Bronchial epithelial cell (primary cell): ENCODE data around the gene CDCA3. TPM values are rescaled to one million over a fixed set of nuclear protein-coding genes. Genes with fewer than 3 reads are reported as not detected.
"Not testable (repeated sequence)": the region's sequence is repeated elsewhere in the genome, so short reads cannot be mapped to it uniquely, and the experiment has no call there.

Source experiments
- DNase-seq: peaks from one replicate; pipeline ENCODE4 v3.0.0-alpha.2; 2010; ENCODE audit warnings: low read depth
- FAIRE-seq: peaks from 2 replicates; lab custom pipeline; 2011; peaks lifted over from hg19 to GRCh38; lab: Jason Lieb, UNC
- H3K27me3 ChIP-seq: 2 replicates; pipeline ENCODE4 v1.5.1; 2011; ENCODE audit warnings: low read length; ENCODE audit not compliant: control insufficient read depth, insufficient read depth
- H3K36me3 ChIP-seq: 2 replicates; pipeline ENCODE4 v1.5.1; 2011; ENCODE audit warnings: low read length; ENCODE audit not compliant: control insufficient read depth, insufficient read depth
- H3K4me3 ChIP-seq: 2 replicates; pipeline ENCODE4 v1.5.1; 2011; ENCODE audit warnings: mild to moderate bottlenecking, low read depth, low read length, control low read depth
- total RNA-seq: library from RNA; depleted of rRNA; stranded (reverse); fragments of >200 nt; gene quantifications from 2 replicates; pipeline ENCODE4 v1.2.1, GENCODE V29; 2014
- TF ChIP-seq, protein P1 (sequence below): IDR thresholded peaks from 2 replicates; pipeline ENCODE4 v1.5.1; 2011; ENCODE audit warnings: mild to moderate bottlenecking, moderate library complexity, low read length, control low read depth, inconsistent platforms; ENCODE audit not compliant: insufficient read depth, severe bottlenecking

The CDCA3 gene
- total RNA-seq, 1 donor from 2014 or later, result 0.26 TPM

DNA sequence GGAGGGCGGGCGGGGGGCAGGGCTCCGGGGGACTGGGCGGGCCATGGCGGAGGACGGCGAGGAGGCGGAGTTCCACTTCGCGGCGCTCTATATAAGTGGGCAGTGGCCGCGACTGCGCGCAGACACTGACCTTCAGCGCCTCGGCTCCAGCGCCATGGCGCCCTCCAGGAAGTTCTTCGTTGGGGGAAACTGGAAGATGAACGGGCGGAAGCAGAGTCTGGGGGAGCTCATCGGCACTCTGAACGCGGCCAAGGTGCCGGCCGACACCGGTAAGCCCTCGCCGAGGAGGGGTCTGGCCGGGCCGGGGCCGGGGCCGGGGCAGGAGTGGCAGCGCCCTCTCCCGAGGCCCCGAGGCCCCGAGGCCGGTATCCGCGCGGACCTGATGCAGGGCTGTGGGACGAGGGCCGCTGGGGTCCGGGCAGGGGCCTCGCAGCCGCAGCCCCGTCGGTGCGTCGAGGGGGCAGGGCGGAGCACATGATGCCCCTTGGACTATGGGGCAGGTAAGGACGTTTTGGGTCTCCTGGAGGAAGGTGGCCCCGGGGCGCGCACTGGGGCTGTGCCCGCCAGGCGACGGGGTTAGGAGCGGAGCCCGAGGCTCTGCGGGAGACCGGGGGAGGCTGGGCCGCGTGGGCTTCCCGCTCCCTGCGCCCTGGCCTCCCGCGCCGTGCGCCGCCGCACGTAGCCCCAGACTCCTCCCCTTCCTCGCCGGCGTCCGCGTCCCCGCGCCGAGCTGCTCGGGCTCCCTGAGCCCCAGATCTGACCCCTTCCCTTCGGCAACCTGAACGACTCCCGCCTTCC, 16.5 kb upstream of the CDCA3 start, which contains the start of gene TPI1:
TSS of gene TPI1 (plus strand) at position 119 of the 798 bp plus-strand sequence. CDS start at position 155, 36 bp downstream.
- DNase-seq (peak; percentile 46), FAIRE-seq (no peak)
- H3K4me3 ChIP-seq, result peak within 1 kb of the TSS; percentile 91
- H3K27me3 ChIP-seq, result no peaks in the 10 kb centered on the region
- H3K36me3 ChIP-seq, result peaks cover 31% of the 10 kb centered on the region
- TF ChIP-seq, protein P1, sequence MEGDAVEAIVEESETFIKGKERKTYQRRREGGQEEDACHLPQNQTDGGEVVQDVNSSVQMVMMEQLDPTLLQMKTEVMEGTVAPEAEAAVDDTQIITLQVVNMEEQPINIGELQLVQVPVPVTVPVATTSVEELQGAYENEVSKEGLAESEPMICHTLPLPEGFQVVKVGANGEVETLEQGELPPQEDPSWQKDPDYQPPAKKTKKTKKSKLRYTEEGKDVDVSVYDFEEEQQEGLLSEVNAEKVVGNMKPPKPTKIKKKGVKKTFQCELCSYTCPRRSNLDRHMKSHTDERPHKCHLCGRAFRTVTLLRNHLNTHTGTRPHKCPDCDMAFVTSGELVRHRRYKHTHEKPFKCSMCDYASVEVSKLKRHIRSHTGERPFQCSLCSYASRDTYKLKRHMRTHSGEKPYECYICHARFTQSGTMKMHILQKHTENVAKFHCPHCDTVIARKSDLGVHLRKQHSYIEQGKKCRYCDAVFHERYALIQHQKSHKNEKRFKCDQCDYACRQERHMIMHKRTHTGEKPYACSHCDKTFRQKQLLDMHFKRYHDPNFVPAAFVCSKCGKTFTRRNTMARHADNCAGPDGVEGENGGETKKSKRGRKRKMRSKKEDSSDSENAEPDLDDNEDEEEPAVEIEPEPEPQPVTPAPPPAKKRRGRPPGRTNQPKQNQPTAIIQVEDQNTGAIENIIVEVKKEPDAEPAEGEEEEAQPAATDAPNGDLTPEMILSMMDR, result no peak

DNA sequence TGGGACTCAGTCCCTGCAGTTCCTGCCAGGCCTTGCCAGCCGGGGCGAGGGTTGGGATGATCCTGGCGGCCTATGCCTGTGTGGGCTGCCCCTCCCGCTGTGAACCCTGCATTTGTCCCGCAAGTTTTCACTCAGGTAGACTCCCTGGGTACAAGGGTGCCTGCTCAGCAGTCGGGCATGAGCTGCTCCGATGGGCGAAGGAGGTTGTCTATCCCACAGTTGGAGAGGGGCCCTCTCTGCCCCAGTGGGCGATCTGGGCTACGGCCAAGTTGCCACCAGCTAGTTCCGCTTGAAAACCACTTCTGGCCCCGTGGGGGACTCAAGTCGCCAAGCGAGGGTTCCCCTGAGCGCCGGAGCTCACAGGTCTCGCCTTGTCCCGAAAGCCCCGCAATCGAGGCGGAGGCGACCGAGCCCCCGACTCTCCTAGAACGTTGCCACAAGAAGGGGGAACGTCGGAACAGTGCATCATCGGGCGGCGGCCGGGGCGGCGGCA, 15.9 kb upstream of the CDCA3 start:
- TF ChIP-seq, protein P1, result no peak
- peak overlapping the region; percentile 91 for H3K4me3 ChIP-seq
- no peaks in the 10 kb centered on the region for H3K27me3 ChIP-seq
- peaks cover 31% of the 10 kb centered on the region for H3K36me3 ChIP-seq
- FAIRE-seq, result no peak
- DNase-seq, result no peak

DNA sequence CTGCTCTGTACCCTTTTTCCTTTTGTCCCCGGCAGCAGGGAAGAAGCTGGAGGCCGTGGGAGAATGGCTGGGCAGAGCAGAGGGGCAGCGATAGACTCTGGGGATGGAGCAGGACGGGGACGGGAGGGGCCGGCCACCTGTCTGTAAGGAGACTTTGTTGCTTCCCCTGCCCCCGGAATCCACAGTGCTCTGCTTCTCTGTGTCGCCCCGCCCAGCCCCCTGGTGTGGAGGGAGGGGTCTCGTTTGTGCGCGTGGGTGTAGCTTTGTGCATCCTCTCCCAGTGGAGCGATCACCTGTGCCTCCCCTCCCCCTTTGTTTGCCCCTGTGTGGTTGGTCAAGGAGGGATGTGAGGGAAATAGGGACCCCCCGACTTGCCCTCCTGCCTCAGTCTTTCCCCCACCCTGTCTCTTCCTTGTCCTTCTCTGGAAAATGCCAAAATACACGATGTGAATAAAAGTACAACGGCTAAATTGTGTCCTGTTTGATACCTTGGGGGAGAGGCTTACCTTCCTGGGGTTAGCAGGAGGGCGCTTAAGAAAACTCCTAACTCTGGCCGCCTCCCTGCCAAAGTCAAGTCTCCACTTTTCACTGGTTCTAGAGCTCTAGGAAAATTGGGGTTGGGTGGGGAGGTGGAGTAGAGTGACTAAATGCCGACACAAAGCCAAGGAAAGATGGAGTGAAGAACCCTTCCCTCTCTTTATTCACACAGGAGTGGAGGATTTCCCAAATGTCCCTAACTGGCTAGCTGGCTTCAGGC, 15.3 kb upstream of the CDCA3 start:
- Histone ChIP-seq H3K27me3 (no peaks in the 10 kb centered on the region), H3K4me3 (no peak overlapping the region), H3K36me3 (peaks cover 36% of the 10 kb centered on the region)
- no peak for DNase-seq
- peak; percentile 94 for FAIRE-seq
- TF ChIP-seq, protein P1, result no peak

DNA sequence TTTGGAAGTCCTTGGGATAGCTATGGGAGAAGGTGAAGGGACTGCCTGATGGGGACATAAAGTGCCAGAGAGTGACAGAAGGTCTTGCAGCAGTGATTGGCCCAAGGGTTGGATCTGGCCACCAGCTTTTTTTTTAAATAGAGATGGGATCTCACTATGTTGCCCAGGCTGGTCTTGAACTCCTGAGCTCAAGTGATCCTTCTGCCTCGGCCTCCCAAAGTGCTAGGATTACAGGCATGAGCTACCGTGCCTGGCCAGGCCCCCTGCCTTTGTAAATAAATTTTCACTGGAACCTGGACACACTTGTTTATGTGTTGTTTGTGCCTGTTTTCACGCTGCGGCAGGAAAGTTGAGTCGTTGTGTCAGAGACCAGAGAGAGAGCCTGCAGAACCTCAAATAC, 14.2 kb upstream of the CDCA3 start:
- not testable (repeated sequence) for DNase-seq, H3K27me3 ChIP-seq, H3K4me3 ChIP-seq, FAIRE-seq
- H3K36me3 ChIP-seq, result peaks cover 43% of the 10 kb centered on the region

DNA sequence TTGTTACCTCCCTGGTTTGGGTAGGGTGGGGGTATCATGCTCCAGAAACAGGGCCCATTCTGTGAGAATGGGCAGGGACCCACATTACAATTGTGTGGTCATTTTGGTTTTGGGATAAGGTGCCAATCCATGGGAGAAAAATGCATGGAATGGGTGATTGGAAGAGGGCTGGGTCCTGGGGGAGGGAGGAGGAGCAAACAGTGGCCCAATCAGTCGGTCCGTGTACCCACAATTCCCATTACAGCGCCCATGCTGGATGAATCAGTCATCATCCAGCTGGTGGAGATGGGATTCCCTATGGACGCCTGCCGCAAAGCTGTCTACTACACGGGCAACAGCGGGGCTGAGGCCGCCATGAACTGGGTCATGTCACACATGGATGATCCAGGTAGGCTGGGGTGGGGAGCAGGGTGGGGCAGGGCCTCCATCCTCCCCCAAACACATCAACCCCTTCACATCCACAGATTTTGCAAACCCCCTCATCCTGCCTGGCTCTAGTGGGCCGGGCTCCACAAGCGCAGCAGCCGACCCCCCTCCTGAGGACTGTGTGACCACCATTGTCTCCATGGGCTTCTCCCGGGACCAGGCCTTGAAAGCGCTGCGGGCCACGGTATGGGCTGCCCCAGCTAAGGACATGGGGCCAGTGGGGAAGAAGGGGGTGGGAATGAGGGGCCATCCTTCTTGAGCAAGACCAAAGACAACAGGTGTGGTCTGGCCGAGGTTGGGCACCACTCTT, 12.7 kb upstream of the CDCA3 start:
- peaks cover 39% of the 10 kb centered on the region for H3K36me3 ChIP-seq

More for the DNA sequence above, 12.7 kb upstream of the CDCA3 start:
- Histone ChIP-seq H3K27me3 (no peaks in the 10 kb centered on the region), H3K4me3 (no peak overlapping the region)
- DNase-seq (no peak), FAIRE-seq (no peak)
- TF ChIP-seq, protein P1, result no peak
